ENCODE data around the gene SNX7.
A peak's percentile ranks its signal among the peaks of the same experiment; 100 is the strongest.

Gene SNX7

DNA sequence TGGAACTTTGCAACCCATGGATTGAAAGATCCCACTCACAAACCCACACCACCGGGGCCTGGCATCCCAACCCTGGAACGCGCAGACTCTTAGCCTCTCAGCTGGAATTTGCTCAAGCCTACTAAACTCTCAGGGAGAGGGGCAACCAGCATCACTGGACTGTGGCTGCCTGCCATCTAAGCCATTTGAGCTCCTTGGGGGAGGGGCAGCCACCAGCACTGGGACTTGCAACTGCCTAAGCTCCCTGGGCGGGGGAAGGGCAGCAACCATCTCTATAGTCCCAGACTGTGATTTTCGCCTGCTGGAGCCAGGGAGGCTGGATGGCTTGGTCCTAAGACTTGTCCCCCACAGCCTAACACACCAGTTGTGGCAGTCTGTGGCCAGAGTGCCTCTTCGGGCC, 122.3 kb downstream of the SNX7 start:
- no peak for DNase-seq

DNA sequence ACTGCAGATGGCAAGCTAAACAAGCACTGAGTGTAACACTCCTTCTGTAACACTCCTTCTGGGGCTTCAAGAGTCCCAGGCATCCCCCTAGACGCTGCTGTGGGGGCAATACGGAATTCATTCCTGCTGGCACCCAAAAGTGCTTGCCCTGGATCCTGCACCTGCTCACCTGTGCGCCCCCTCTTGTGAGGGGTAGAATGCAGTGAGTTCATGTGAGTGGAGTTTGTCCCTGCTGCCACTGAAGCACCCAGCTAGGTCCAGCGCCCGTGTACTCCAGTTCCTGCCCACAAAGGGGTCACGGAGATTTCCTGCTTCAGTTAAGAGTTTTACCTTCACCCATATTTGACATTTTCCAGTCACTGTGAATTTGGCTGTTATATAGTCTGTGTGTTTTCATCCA, 130.0 kb downstream of the SNX7 start:
- no peak for DNase-seq

DNA sequence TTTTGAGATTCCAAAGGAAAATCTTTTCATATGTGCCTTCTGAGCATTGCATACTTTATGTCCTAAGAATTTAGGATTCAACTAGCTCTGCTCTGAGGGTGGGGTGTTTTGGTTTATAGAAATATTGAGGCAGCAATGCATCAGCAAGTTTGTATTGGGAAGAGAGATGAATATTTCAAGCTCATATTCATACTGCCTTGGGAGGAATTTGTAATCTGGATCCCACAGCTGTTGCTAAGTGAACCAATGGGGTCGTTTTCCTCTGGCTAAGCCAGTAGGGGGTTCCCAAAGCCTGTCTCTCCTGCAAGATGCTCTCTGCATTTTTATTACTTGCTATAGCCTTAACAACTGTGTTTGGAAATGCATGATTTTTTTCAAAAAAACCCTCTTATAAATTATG, 130.6 kb downstream of the SNX7 start:
- DNase-seq, result no peak

GRCh38 chr1:98793136-98793535, 131.6 kb downstream of the SNX7 start:
- DNase-seq, result no peak

- DNase-seq, result peak; percentile 42
Observed at GRCh38 chr1:98794196-98794886, 132.8 kb downstream of the SNX7 start.

GRCh38 chr1:98796049-98796448, 134.5 kb downstream of the SNX7 start:
- no peak for DNase-seq

DNA sequence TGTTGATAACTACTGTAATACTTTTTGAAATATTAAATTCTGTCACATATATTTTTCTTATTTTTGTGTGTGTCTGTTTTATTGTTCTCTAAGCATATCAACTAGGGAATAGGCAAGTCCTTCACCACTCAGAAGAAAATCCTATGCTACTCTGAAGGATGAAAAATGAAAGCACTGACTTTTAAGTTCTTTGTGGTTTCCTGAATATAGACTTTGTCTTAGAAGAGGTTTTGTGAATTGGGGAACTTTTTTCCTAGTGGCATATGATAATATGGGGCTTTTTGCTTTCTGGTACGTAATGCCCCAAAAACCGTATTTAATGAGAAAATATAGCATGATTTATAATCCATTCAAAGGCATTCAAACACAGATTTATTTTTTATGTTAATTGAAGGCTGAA, 136.0 kb downstream of the SNX7 start:
- no peak for DNase-seq

All from effector CD4-positive, alpha-beta T cell (primary cell).